Activated CD8-positive, alpha-beta memory T cell treated with anti-CD3 and anti-CD28 coated beads, Interleukin-2, amount 50 U/mL, for 4 hours (primary cell): ENCODE measurements around the gene LYRM4.

ENCODE experiments used
- DNase-seq: peaks from one replicate; pipeline ENCODE4 v3.0.0-alpha.2; 2020

LYRM4 gene

GRCh38 chr6:5279891-5280338 is 19.2 kb upstream of the LYRM4 start:
- DNase-seq = no peak

- DNase-seq = no peak
These were observed 17.9 kb upstream of the LYRM4 start for GRCh38 chr6:5278565-5279120.

GRCh38 chr6:5278047-5278446 is 17.3 kb upstream of the LYRM4 start:
- DNase-seq = no peak

GRCh38 chr6:5277589-5277988 is 16.8 kb upstream of the LYRM4 start:
- no peak for DNase-seq

- no peak for DNase-seq
These were observed 15.8 kb upstream of the LYRM4 start for GRCh38 chr6:5276581-5276980.

GRCh38 chr6:5275497-5275896 is 14.7 kb upstream of the LYRM4 start:
- no peak for DNase-seq

- DNase-seq = no peak
These were observed 13.5 kb upstream of the LYRM4 start for GRCh38 chr6:5274231-5274630.

- DNase-seq = no peak
These were observed 11.2 kb upstream of the LYRM4 start for GRCh38 chr6:5271926-5272325.

GRCh38 chr6:5270093-5270680 is 9.4 kb upstream of the LYRM4 start:
- DNase-seq = no peak

- DNase-seq = no peak
These were observed 5.7 kb upstream of the LYRM4 start for GRCh38 chr6:5266423-5266822.

- DNase-seq = no peak
These were observed 877 bp upstream of the LYRM4 start for GRCh38 chr6:5261545-5262109.

- peak; percentile 70 for DNase-seq
These were observed 584 bp downstream of the LYRM4 start for GRCh38 chr6:5260111-5260620.

- DNase-seq = no peak
These were observed 1.3 kb downstream of the LYRM4 start for GRCh38 chr6:5259428-5259827.

- DNase-seq = no peak
These were observed 3.4 kb downstream of the LYRM4 start for GRCh38 chr6:5257400-5257799.

- no peak for DNase-seq
These were observed 3.8 kb downstream of the LYRM4 start for GRCh38 chr6:5256952-5257351.

GRCh38 chr6:5250911-5251310 is 9.8 kb downstream of the LYRM4 start:
- no peak for DNase-seq

GRCh38 chr6:5250451-5250850 is 10.3 kb downstream of the LYRM4 start:
- DNase-seq = no peak

GRCh38 chr6:5249451-5250122 is 11.2 kb downstream of the LYRM4 start:
- DNase-seq = no peak

GRCh38 chr6:5248302-5249098 is 12.2 kb downstream of the LYRM4 start:
- no peak for DNase-seq

- no peak for DNase-seq
These were observed 13.5 kb downstream of the LYRM4 start for GRCh38 chr6:5247201-5247600.

- DNase-seq = no peak
These were observed 14.3 kb downstream of the LYRM4 start for GRCh38 chr6:5246141-5247097.

- no peak for DNase-seq
These were observed 17.7 kb downstream of the LYRM4 start for GRCh38 chr6:5243069-5243468.
